SHP77 (cell line): Measurements from ENCODE around the gene UPK3A.
"Not testable (repeated sequence)": the region's sequence is repeated elsewhere in the genome, so short reads cannot be mapped to it uniquely, and the experiment has no call there.

ENCODE experiments used
- DNase-seq, 2 experiments: peaks; one replicate each; lab custom pipeline; 2025; lab: John Stamatoyannopoulos, UW

The UPK3A gene

DNA sequence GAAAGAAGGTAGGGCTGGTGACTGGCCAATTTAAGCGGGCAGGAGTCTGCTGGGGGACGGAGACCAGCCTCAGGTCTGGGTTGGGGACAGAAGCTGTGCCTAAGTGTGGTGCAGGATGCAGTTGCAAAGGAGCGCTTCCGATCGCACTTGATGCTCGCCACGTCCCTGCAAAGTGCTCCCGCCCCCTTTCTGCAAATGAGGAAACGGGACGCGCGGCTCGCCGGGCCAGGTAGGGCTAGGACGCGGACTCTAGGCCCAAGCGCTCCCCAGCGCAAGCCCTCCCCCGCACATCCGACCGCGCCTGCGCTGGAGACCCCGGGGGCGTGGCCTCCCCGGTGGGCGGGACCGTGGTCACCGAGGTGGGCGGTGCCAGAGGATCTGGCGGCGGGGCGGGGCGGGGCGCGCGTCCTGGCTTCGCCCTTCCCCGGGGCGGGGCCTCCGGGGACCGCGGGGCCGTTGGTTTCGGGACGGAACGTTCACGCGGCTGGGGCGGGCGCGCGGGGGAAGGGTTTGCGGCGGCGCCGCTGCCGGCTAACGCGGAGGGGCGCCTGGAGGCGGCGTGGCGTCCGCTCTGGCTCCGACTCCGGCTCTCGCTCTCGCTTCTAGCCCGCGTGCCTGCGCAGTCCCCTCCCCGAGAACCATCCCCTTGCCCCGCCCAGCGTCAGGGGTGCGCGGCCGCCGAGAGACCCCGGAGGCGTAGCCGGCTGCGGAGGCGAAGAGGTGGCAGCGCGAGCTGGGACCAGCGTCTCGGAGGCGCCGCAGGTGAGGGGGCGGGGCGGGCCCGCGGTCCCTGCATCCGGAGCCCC is 24.9 kb downstream of the UPK3A start, which contains the start of gene FAM118A:
Gene FAM118A (plus strand): TSS at position 513 of the 806 bp plus-strand sequence. CDS start 12,446 bp downstream, outside the sequence.
- peak; percentile 87 to 97 for DNase-seq

- no peak for DNase-seq
Observed at GRCh38 chr22:45310331-45310976, 25.7 kb downstream of the UPK3A start.

GRCh38 chr22:45310977-45311531 is 26.3 kb downstream of the UPK3A start:
- DNase-seq: no peak

- no peak for DNase-seq
Observed at GRCh38 chr22:45312415-45312814, 27.7 kb downstream of the UPK3A start.

- no peak for DNase-seq
Observed at GRCh38 chr22:45312856-45313255, 28.1 kb downstream of the UPK3A start.

DNA sequence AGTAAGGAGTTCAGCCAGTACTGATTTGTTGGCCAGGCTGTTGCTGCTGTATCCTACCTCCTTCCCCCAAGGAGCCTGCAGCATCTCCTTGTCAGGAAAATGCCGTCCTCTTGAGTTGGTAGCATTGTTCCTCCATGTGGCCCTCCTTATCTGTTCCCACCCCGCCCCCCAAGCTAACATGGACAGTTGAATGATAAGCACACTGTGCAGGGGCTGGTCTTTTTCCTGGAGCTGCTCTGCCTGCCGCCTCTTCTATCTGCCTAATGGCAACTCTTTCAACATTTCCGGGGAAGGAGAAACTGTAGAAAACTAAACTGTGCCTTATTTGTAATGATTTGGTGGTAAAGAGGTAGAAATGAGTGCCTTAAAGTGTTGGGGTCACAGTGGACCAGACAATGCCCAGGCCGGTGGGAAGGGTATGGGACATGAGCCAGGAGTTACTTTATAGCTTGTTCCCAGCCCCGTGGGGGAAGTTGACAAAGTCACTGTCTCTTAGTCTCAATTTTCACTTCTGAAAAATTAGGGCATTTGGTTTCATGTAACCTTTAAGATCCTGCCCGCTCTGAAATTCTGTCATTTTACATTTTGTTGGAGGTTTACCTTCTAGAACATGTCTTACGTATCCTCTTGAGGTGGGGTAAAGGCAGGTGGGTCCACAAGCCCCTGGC is 29.4 kb downstream of the UPK3A start:
- no peak for DNase-seq

DNA sequence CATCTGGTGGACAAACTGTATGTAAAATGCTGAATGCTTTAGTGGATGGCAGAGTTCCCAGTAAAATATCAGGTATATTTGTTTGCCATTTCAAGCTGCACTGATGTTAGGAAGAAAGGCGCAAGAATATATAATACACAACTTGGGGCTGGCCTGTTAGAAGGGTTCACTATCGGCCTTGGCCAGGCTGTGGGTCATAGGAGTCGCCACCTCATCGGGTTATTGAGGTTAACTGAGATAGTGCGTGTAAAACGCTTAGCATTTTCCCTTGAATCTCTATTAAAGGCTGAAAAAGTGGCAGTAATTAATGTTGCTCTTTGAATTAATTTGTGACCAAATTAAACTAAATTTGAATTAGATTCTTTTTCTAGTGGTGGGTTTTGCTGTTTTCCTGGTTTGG is 30.0 kb downstream of the UPK3A start:
- DNase-seq: no peak

GRCh38 chr22:45316796-45317526 is 32.2 kb downstream of the UPK3A start:
- DNase-seq: no peak

DNA sequence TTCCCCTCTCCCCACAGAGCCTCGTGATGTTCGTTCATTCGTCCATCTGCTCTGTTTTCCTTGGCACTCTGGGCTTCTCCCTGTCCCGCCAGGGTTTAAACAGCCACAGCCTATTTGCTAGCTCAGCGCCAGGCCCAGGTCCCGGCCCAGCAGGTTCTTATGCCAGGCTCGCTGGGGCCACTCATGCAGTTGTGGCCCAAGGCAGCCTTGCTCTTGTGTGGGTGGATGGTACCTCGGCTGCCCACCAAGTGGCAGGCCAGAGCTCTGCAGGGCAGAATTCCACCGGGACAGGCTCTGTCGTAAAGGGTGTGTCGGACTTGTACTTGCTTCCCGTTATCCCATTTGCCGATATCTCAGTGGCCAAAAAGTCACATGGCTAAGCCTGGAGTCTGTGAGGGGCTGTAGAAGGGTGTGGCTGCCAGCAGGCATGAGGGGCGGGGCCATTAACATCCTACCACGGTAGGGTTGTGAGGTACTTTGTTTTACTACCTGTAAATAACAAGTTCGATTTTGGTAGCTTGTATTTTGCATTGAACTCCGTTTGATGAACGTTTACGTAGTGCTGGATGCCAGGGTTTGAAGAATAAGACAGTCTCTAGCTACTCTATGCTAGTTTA is 32.9 kb downstream of the UPK3A start:
- DNase-seq: peak; percentile 75

- peak; percentile 82 to 83 for DNase-seq
Observed at GRCh38 chr22:45318168-45318557, 33.4 kb downstream of the UPK3A start.

GRCh38 chr22:45318558-45319323 is 34.0 kb downstream of the UPK3A start:
- DNase-seq: no peak

- DNase-seq: no peak
Observed at GRCh38 chr22:45319324-45319685, 34.6 kb downstream of the UPK3A start.

- no peak for DNase-seq
Observed at GRCh38 chr22:45320357-45320976, 35.7 kb downstream of the UPK3A start.

DNA sequence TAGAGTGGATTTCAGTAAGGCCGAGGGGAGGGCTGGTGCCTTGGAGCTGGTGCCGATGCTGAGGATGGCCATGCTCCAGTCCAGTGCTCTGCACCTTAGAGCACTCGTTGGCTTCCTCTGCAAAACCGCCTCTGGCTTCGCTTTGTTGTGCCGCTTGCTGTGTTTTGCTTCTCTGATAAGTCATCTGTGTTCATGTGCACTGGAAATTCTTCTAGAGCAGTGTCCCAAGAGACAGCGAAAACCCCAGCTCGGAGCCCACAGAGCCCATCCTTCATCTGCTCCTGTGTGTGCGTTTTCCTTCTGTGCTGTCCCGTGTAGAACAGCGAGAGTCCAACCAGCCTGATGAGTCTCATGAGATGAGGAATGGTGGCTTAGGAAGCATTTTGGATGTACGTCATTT is 37.1 kb downstream of the UPK3A start:
- DNase-seq: no peak

GRCh38 chr22:45322873-45323525 is 38.2 kb downstream of the UPK3A start:
- DNase-seq: no peak

DNA sequence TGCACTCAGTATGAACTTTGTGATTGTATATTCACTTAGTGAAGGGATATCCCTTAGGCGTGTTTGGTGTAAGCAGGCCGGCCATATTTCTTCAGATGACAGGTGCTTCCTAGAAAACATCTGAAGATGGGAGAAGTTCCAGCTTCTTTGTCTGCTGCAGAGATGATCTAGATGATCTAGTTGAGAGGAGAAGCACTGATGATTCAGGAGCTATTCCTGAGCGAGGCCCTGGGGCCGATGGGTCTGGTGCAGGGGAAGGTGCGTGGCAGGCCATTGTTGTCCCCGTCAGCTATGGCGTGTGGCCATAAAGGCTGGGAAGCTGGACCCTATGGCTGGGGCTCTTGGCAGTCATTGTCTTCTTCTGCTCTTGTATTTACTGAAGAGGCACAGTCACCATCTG is 38.9 kb downstream of the UPK3A start:
- no peak for DNase-seq

DNA sequence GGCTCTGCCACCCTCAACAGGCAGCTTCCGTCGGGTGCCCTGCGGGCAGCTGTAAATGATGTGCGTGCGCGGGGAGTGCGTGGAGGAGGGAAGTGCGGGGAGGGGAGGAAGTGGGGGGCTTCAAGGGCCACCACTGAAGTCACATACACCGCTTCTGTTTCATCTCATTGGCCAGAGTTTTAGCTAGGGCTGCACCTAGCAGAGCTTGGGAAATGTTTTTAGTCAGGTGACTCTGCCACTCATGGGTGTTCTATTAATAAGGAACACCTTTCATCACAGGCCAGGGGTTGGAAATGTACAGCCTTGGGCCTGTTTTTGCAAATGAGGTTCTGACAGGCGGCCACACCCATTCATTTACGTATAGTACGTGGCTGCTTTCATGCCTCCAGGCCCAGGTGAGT is 39.6 kb downstream of the UPK3A start:
- no peak for DNase-seq

DNA sequence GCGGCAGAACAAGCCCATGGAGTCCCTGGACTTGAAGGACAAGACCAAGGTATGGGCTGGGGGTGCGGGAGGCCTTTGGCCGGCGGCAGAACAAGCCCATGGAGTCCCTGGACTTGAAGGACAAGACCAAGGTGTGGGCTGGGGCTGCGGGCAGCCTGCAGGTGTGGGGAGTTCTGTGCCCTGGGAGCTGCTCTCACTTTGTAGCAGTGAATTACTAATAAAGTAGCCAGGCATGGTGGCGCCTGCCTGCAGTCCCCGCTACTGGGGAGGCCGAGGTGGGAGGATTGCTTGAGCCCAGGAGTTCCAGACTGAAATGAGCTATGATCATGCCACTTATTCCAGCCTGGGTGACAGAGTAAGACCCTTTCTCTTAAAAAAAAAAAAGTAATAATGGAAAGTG is 43.5 kb downstream of the UPK3A start:
- not testable (repeated sequence) for DNase-seq

DNA sequence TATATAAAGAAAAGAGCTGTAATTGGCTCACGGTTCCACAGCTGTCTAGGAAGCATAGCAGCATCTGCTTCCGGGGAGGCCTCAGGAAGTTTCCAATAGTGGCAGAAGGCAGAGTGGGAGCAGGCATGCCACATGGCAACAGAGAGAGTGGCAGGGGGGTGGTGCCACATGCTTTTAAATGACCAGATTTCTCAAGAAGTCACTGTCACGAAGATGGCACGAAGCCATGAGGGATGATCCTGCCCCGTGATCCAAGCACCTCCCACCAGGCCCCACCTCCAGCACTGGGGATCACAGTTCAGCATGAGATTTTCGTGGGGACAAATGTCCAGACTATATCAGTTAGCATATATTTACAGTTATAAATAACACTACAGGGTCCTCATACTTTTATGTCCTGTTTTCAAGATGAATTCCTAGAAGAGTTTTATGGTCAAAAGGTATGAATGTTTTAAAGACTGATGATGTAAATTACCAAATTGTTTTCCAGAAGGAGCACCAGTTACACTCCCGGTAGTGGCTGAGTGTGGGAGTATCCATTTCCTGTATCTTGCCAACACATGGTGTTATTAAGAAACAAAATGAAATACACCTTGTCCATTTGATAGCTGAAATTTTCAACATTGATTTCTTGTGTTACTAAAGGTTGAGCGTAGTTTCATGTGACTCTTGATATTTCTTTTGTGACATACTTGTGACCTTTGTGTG is 44.2 kb downstream of the UPK3A start:
- DNase-seq: peak; percentile 82 to 92
